ENCODE measurements around the gene GALNT2.

Gene GALNT2

GRCh38 chr1:230207598-230207997 lies 140.6 kb downstream of the GALNT2 start:
- H4K91ac ChIP-seq (ENCODE audit: low read depth, low read length), result no peak overlapping the region
- no peak overlapping the region for H3K27ac ChIP-seq (ENCODE audit: low read depth, low read length)
- H3K18ac ChIP-seq (ENCODE audit: low read length), result no peak overlapping the region
- no peaks in the 10 kb centered on the region for H3K9me3 ChIP-seq (ENCODE audit: insufficient read depth, low read depth, low read length)
- H3K36me3 ChIP-seq (ENCODE audit: control insufficient read depth in 1 of 2, insufficient read depth in 2 of 2, low read length in 2 of 2), result peaks cover 6 to 17% of the 10 kb centered on the region in 2 experiments
- H3K79me2 ChIP-seq (ENCODE audit: control insufficient read depth, insufficient read depth, low read length, poor library complexity), result no peaks in the 10 kb centered on the region
- H3K9ac ChIP-seq (ENCODE audit: low read length), result no peak overlapping the region
- no peak overlapping the region for H2BK12ac ChIP-seq (ENCODE audit: low read length)
- H3K23ac ChIP-seq (ENCODE audit: low read length), result no peak overlapping the region
- H3K4ac ChIP-seq (ENCODE audit: low read depth, low read length), result no peak overlapping the region
- H2BK5ac ChIP-seq (ENCODE audit: low read depth, low read length, poor library complexity), result no peak overlapping the region
- H2AFZ ChIP-seq (ENCODE audit: insufficient read depth, low read length, poor library complexity), result no peak overlapping the region
- DNase-seq, result no peak
- no peak overlapping the region for H3K4me3 ChIP-seq (ENCODE audit: low read depth, low read length)
- H2AK5ac ChIP-seq (ENCODE audit: low read length), result no peak overlapping the region
- H4K12ac ChIP-seq (ENCODE audit: low read depth, low read length), result no peak overlapping the region
- H3K4me1 ChIP-seq (ENCODE audit: control insufficient read depth in 1 of 2, insufficient read depth in 2 of 2, low read length in 2 of 2), result peaks cover 12 to 15% of the 10 kb centered on the region in 2 experiments
- H3K79me1 ChIP-seq (ENCODE audit: low read length), result no peaks in the 10 kb centered on the region
- no peak overlapping the region for H3K4me2 ChIP-seq (ENCODE audit: low read length)
- H3K14ac ChIP-seq (ENCODE audit: low read length), result no peak overlapping the region
- H4K8ac ChIP-seq (ENCODE audit: low read depth, low read length), result no peak overlapping the region
- no CpG with 5 or more reads among the region's 6 CpGs for WGBS (ENCODE audit: extremely low coverage, insufficient coverage, insufficient read length)
- H3K27me3 ChIP-seq (ENCODE audit: insufficient read depth, low read length), result no peaks in the 10 kb centered on the region
- H2BK120ac ChIP-seq (ENCODE audit: insufficient read depth, low read length, poor library complexity), result no peak overlapping the region

DNA sequence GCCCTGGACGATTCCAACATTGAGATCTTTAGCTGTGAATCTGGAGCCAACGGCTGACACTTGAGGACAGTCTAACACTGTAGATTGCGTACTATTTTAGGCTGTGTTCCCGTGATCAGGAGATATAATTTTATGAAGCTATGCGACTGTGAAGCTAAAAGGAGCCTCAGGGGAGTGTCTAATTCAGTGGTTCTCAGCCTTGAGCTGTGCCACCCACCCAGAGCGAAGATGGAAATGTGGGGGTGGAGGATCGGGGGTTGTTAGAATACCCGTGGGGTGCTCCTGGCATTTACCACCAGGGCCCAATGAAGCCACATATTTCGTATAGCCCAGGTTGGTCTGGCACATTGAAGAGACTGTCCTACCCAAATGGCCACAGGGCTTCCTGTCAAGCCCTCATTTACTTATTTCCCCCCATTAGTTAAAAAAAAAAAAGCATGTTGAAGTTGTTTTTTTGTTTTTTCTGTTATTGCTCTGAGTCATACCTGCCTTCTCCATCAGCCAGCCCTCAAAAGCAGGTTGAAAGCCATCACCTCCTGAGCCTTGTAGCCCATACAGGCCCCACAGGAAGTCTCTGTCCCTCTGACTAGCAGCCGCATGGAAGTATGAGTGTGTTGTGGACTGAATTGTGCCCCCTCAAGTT lies 141.7 kb downstream of the GALNT2 start:
- Histone ChIP-seq H3K27me3 (ENCODE audit: insufficient read depth, low read length) (no peaks in the 10 kb centered on the region), H3K79me2 (ENCODE audit: control insufficient read depth, insufficient read depth, low read length, poor library complexity) (no peaks in the 10 kb centered on the region), H3K4me3 (ENCODE audit: low read depth, low read length) (no peak overlapping the region), H4K91ac (ENCODE audit: low read depth, low read length) (no peak overlapping the region), H2BK120ac (ENCODE audit: insufficient read depth, low read length, poor library complexity) (no peak overlapping the region), H3K27ac (ENCODE audit: low read depth, low read length) (no peak overlapping the region), H3K9me3 (ENCODE audit: insufficient read depth, low read depth, low read length) (no peaks in the 10 kb centered on the region), H3K79me1 (ENCODE audit: low read length) (no peaks in the 10 kb centered on the region), H3K9ac (ENCODE audit: low read length) (no peak overlapping the region), H3K23ac (ENCODE audit: low read length) (no peak overlapping the region), H3K4ac (ENCODE audit: low read depth, low read length) (no peak overlapping the region), H3K14ac (ENCODE audit: low read length) (no peak overlapping the region), H3K36me3 (ENCODE audit: control insufficient read depth in 1 of 2, insufficient read depth in 2 of 2, low read length in 2 of 2) (peaks cover 2 to 13% of the 10 kb centered on the region in 2 experiments), H4K12ac (ENCODE audit: low read depth, low read length) (no peak overlapping the region), H4K8ac (ENCODE audit: low read depth, low read length) (no peak overlapping the region), H2BK12ac (ENCODE audit: low read length) (no peak overlapping the region), H3K4me1 (ENCODE audit: control insufficient read depth in 1 of 2, insufficient read depth in 2 of 2, low read length in 2 of 2) (peaks cover 12 to 15% of the 10 kb centered on the region in 2 experiments), H2AFZ (ENCODE audit: insufficient read depth, low read length, poor library complexity) (no peak overlapping the region), H3K4me2 (ENCODE audit: low read length) (no peak overlapping the region), H3K18ac (ENCODE audit: low read length) (peak overlapping the region; percentile 66), H2AK5ac (ENCODE audit: low read length) (no peak overlapping the region), H2BK5ac (ENCODE audit: low read depth, low read length, poor library complexity) (no peak overlapping the region)
- WGBS (ENCODE audit: extremely low coverage, insufficient coverage, insufficient read length), result no CpG with 5 or more reads among the region's 10 CpGs
- no peak for DNase-seq

GRCh38 chr1:230210326-230210980 lies 143.4 kb downstream of the GALNT2 start:
- H3K27ac ChIP-seq (ENCODE audit: low read depth, low read length), result no peak overlapping the region
- H3K23ac ChIP-seq (ENCODE audit: low read length), result no peak overlapping the region
- H4K12ac ChIP-seq (ENCODE audit: low read depth, low read length), result no peak overlapping the region
- H3K9ac ChIP-seq (ENCODE audit: low read length), result no peak overlapping the region
- no peaks in the 10 kb centered on the region for H3K27me3 ChIP-seq (ENCODE audit: insufficient read depth, low read length)
- H2AFZ ChIP-seq (ENCODE audit: insufficient read depth, low read length, poor library complexity), result no peak overlapping the region
- H2BK5ac ChIP-seq (ENCODE audit: low read depth, low read length, poor library complexity), result no peak overlapping the region
- no peak overlapping the region for H2AK5ac ChIP-seq (ENCODE audit: low read length)
- WGBS (ENCODE audit: extremely low coverage, insufficient coverage, insufficient read length), result no CpG with 5 or more reads among the region's 4 CpGs
- H3K18ac ChIP-seq (ENCODE audit: low read length), result no peak overlapping the region
- H3K79me1 ChIP-seq (ENCODE audit: low read length), result peaks cover 2% of the 10 kb centered on the region
- no peak overlapping the region for H3K4ac ChIP-seq (ENCODE audit: low read depth, low read length)
- no peak overlapping the region for H3K4me2 ChIP-seq (ENCODE audit: low read length)
- no peak overlapping the region for H3K14ac ChIP-seq (ENCODE audit: low read length)
- H3K4me3 ChIP-seq (ENCODE audit: low read depth, low read length), result no peak overlapping the region
- H3K79me2 ChIP-seq (ENCODE audit: control insufficient read depth, insufficient read depth, low read length, poor library complexity), result no peaks in the 10 kb centered on the region
- no peak overlapping the region for H2BK12ac ChIP-seq (ENCODE audit: low read length)
- H3K4me1 ChIP-seq (ENCODE audit: control insufficient read depth in 1 of 2, insufficient read depth in 2 of 2, low read length in 2 of 2), result peaks cover 12 to 18% of the 10 kb centered on the region in 2 experiments
- no peak overlapping the region for H4K91ac ChIP-seq (ENCODE audit: low read depth, low read length)
- DNase-seq, result no peak
- H3K9me3 ChIP-seq (ENCODE audit: insufficient read depth, low read depth, low read length), result no peaks in the 10 kb centered on the region
- H3K36me3 ChIP-seq (ENCODE audit: control insufficient read depth in 1 of 2, insufficient read depth in 2 of 2, low read length in 2 of 2), result peaks cover 0 to 7% of the 10 kb centered on the region in 2 experiments
- no peak overlapping the region for H4K8ac ChIP-seq (ENCODE audit: low read depth, low read length)
- no peak overlapping the region for H2BK120ac ChIP-seq (ENCODE audit: insufficient read depth, low read length, poor library complexity)

GRCh38 chr1:230210981-230211336 lies 143.9 kb downstream of the GALNT2 start:
- Histone ChIP-seq H3K27ac (ENCODE audit: low read depth, low read length) (no peak overlapping the region), H3K9ac (ENCODE audit: low read length) (no peak overlapping the region), H2AK5ac (ENCODE audit: low read length) (no peak overlapping the region), H2BK5ac (ENCODE audit: low read depth, low read length, poor library complexity) (no peak overlapping the region), H3K18ac (ENCODE audit: low read length) (no peak overlapping the region), H3K79me1 (ENCODE audit: low read length) (peaks cover 2% of the 10 kb centered on the region), H3K4me2 (ENCODE audit: low read length) (no peak overlapping the region), H2AFZ (ENCODE audit: insufficient read depth, low read length, poor library complexity) (no peak overlapping the region), H3K79me2 (ENCODE audit: control insufficient read depth, insufficient read depth, low read length, poor library complexity) (no peaks in the 10 kb centered on the region), H3K27me3 (ENCODE audit: insufficient read depth, low read length) (no peaks in the 10 kb centered on the region), H4K12ac (ENCODE audit: low read depth, low read length) (no peak overlapping the region), H4K8ac (ENCODE audit: low read depth, low read length) (no peak overlapping the region), H3K23ac (ENCODE audit: low read length) (no peak overlapping the region), H3K36me3 (ENCODE audit: control insufficient read depth in 1 of 2, insufficient read depth in 2 of 2, low read length in 2 of 2) (peaks cover 0 to 5% of the 10 kb centered on the region in 2 experiments), H2BK120ac (ENCODE audit: insufficient read depth, low read length, poor library complexity) (no peak overlapping the region), H3K14ac (ENCODE audit: low read length) (no peak overlapping the region), H3K4ac (ENCODE audit: low read depth, low read length) (no peak overlapping the region), H3K9me3 (ENCODE audit: insufficient read depth, low read depth, low read length) (no peaks in the 10 kb centered on the region), H3K4me1 (ENCODE audit: control insufficient read depth in 1 of 2, insufficient read depth in 2 of 2, low read length in 2 of 2) (peaks cover 12 to 18% of the 10 kb centered on the region in 2 experiments), H4K91ac (ENCODE audit: low read depth, low read length) (no peak overlapping the region), H2BK12ac (ENCODE audit: low read length) (no peak overlapping the region), H3K4me3 (ENCODE audit: low read depth, low read length) (no peak overlapping the region)
- WGBS (ENCODE audit: extremely low coverage, insufficient coverage, insufficient read length), result no CpG with 5 or more reads among the region's 13 CpGs
- DNase-seq, result no peak

Data from trophoblast cell (in vitro differentiated cells and primary cell).